Neural progenitor cell (in vitro differentiated cells): ENCODE data around the gene CFDP1.

Source experiments
- EZH2 ChIP-seq: fragments of 200-600 bp; sonication (generic); IDR thresholded peaks from 2 replicates; pipeline ENCODE4 v1.6.1; 2017; ENCODE audit warnings: antibody characterized with exemption, mild to moderate bottlenecking, moderate library complexity
- EZH2phosphoT487 ChIP-seq: fragments of 200-600 bp; sonication (generic); IDR thresholded peaks from 2 replicates; pipeline ENCODE4 v1.6.1; 2017; ENCODE audit warnings: antibody characterized with exemption
- TF ChIP-seq, protein P1 (sequence below): fragments of 200-600 bp; sonication (generic); IDR thresholded peaks from 2 replicates; pipeline ENCODE4 v1.5.1; 2017; ENCODE audit warnings: antibody characterized with exemption, mild to moderate bottlenecking

DNA sequence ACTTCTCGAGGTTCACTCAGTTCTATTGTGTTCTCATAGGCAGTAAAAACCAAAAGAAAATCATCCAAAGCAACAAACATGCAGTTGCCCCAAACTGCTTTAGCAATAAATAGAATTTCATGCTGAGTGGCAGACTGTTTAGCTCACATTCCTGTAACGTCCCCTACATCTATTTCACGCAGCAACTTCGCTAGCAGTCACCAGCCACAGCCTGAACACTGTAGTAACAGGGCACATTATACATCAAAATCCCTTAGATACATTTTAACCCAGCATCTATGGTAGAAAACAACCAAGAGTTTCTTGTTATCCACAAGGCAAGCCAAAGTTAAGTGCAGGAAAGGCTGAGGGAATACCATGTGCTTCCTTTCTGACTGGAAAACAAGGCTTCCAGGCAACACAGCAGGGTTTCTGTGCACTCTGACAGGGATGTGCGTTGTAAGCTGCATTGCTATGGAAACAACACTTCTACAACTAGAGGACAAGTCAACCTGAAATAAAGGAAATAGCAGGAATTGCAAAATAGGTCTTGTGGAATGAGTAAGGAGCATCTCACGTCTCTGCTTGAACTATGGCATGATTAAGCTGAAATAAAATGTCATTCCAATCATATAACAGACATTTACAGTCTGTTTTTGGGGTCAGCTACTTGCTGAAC lies 55.4 kb downstream of the CFDP1 start:
- TF ChIP-seq, protein P1, sequence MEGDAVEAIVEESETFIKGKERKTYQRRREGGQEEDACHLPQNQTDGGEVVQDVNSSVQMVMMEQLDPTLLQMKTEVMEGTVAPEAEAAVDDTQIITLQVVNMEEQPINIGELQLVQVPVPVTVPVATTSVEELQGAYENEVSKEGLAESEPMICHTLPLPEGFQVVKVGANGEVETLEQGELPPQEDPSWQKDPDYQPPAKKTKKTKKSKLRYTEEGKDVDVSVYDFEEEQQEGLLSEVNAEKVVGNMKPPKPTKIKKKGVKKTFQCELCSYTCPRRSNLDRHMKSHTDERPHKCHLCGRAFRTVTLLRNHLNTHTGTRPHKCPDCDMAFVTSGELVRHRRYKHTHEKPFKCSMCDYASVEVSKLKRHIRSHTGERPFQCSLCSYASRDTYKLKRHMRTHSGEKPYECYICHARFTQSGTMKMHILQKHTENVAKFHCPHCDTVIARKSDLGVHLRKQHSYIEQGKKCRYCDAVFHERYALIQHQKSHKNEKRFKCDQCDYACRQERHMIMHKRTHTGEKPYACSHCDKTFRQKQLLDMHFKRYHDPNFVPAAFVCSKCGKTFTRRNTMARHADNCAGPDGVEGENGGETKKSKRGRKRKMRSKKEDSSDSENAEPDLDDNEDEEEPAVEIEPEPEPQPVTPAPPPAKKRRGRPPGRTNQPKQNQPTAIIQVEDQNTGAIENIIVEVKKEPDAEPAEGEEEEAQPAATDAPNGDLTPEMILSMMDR = no peak
- TF ChIP-seq EZH2phosphoT487 (no peak), EZH2 (no peak)
